D341Med (cell line): Measurements from ENCODE around the gene GALNT3.
A peak's percentile ranks its signal among the peaks of the same experiment; 100 is the strongest.

ENCODE experiments used
- DNase-seq: peaks from one replicate; pipeline ENCODE4 v3.0.0; 2012; ENCODE audit warnings: low spot score

GALNT3 gene

DNA sequence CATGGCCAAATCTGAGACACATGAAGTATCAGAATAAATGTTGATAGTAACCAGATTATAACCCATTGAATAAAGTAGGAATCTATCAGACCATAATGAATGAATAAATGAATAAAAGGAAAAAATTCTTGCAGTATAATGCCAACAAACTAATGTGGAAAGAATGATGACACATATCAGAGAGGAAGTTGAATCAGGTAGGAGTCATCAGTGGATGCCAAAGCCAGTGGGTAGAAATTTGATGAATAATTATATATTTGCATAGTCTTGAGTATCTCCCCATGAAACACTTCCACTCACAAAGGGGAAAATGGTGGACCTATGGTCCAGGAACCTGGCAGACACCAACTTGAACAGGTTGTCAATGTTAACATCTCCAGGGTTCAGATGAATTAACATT is 68.6 kb downstream of the GALNT3 start:
- DNase-seq, result no peak

DNA sequence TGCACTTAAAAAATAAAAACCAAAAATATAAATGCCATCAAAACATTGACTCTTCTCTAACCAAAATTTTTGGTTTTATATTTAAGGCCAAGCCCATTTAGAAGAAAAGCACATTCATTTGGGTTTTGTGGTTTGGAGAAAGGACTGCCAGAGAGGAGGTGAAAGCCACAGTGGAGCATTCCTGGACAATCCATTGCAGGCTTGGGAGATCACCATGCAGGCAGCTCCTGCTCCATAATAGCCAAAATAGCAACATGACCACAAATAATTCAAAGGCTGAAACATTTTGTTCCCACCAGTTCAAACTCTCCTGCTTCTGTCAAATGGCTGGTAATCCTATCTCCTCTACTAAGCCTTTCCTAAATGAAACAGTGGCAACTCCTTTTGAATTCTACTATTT is 73.5 kb downstream of the GALNT3 start:
- DNase-seq, result no peak

DNA sequence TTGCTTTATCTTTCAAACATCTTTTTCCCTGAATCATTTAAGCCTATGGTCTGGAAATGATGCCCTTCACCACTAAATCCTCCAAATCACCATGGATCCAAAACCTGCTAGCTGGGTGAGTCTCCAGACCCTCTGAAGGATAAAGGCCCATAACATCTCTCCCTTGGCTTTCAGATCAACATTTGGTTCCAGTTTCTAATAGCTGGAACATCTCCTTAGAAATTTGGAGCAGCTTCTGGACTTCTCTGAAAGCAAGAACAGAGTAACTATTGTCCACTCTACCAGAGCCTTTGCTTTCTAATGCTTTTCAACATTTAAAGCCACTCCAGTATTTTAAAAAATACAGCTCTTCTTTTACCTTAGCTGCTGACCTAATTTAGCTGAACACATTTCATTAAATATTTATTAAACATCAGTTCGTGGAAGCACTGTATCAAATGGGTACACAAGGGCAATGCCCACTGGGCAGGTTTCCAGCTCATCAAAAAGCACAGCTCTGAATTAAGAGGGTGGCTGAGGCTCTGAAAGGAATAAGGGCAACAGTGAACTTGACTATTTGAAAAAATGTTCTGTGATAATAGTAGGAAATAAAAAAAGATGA is 75.3 kb downstream of the GALNT3 start:
- DNase-seq, result no peak

DNA sequence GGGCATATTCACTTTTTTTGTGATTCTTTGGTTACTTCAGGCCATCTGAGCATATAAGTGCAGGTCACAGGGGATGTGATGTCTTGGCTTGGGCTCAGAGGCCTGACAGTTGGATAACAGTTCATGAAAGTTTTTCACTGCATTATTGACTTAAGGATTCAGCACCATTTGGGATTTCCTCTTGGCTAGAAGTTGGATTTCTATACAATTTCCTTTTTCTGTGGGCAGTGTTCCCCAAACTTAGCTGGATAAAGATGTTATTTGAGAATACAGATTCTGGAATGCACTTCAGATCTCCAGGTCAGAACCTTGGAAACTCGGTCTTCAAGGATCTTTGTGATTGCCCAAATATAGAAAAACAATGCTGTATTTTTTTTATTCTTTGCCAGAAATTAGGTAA is 78.0 kb downstream of the GALNT3 start:
- no peak for DNase-seq

DNA sequence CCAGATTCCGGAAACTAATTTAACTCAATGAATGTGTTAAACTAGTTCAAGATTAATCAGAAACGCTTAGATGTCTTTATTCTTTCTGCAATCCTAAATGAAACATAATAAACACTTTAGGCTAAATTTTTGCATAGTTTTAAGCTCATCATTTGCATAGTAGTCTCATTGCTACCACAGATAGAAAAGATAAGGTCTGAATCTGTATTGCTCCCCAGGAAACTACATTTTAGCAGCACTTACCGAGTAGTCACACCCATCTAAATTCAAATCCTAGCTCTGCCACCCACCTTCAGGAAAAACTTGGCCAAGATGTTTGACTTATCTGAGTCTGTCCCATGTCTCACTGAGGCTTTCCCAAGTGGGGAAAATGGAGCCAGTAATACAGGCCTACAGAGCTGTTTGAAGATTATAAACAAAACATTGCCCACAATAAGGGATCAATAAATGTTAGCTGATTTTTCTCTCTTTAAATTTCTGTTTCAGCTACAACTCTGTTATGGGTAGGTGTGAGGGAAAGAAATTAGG is 87.0 kb downstream of the GALNT3 start:
- no peak for DNase-seq

DNA sequence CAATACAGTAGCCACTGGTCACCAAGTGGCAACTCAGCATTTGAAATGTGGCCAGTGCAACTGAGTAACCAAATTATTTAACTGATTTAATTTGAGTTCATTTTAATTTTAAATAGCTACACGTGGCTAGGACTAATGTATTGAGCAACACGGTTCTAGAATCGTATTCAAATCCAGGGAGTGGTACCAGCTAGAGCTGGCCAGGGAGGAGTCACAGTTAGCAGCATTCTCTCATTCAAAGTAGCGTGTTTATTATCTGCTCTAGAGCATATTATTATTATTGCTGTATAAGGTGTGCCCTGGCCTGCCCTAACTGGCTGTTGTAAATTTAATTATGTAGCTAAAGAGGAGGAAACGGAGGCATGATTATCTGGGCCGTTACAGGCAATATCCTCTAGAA is 92.9 kb downstream of the GALNT3 start:
- DNase-seq, result no peak

DNA sequence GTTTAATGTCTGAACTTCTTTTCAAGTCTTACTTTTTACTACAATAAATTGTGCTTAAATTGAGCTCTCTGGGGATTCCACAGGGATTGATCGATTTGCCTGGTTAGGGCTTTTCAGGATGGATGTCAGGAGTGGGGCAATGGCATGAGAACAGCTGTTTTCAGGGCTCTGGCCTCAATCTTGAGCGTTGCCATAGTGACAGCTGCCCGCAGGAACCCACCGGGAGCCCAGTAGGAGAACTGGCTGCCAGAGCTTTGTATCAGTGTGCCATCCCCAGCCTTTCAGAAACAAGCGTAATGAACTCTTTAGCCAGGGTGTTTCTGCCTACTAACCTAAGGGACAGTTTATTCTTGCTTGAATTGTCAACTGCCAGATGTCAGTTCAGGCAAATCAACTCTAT is 93.5 kb downstream of the GALNT3 start:
- no peak for DNase-seq

DNA sequence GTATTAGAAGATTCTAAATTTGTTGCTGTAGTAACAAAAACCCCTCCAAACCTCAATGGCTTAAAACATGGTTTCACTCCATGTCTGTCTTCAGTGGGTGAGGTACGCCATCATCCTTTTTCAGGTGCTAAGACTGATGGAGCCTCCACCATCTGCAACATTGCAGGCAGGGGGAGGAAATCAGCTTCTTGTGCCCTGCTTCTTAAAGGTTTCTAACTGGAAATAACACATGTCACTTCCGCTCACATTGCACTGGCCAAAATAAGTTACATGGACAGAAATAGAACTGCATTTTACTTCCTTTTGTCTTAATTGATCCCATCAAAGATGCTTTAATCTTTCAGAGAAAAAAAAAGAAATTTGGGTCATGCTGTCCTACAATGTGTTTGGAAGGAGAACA is 94.1 kb downstream of the GALNT3 start:
- no peak for DNase-seq

DNA sequence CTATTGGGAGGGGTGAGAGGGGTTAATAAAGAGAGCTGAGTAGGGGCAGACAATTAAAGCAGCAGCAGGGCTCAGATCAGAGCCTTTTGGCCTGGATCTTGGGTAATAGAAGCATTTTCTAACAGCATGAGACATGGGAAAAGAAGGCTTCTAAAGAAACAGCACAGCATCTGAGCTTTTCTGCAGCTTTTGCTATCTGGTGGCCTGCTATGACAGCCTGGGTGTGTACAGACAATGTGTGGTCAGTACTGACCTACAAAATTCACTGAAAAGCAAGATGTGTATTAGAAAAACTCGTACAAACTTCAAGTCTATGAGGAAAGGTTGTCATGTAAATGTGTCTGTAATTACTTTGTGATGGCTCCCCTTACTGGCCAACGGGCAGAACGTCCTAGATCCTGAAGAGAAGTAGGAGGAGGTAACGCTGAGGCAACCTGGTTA is 95.6 kb downstream of the GALNT3 start:
- peak; percentile 61 for DNase-seq

DNA sequence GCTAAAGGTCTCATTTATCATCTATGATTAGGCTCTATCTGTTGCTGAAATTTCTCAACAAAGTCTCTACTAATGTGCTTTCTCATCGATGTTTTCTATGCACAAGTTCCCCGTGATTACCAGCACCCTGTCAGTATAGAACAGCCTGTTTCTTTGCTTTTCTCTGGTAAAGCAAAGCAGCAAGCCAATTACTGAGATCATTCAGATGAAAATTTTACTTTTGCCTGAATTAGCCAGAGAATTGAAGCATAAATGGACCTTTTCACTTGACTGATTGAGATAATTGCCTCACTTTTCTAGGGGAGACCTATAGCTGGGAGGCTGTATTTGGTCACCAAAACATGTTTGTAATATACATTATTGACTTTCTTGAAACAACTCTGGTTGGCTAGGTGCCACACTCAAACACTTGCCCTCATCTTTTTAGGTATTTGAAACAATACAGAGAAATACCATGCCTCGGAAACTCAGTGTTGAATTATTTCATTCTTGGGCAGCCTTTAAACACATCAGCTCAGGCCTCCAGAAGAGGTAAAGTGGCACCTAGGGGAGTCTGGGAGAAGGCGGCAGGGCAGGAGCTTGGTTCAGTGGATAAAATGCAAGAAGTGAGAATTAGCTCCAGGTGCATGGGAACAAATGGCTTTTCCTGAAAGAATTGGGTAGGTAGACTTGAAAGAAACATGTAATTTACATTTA is 96.2 kb downstream of the GALNT3 start:
- DNase-seq, result no peak
